ENCODE results near the gene LYPD5. TPM values are rescaled to one million over a fixed set of nuclear protein-coding genes. Genes with fewer than 3 reads are reported as not detected.

Gene LYPD5
- total and polyA plus RNA-seq, 2 of the 13 experiments (the other 11 are each of a cell fraction or from before 2014, with no cell fraction given), result not detected

DNA sequence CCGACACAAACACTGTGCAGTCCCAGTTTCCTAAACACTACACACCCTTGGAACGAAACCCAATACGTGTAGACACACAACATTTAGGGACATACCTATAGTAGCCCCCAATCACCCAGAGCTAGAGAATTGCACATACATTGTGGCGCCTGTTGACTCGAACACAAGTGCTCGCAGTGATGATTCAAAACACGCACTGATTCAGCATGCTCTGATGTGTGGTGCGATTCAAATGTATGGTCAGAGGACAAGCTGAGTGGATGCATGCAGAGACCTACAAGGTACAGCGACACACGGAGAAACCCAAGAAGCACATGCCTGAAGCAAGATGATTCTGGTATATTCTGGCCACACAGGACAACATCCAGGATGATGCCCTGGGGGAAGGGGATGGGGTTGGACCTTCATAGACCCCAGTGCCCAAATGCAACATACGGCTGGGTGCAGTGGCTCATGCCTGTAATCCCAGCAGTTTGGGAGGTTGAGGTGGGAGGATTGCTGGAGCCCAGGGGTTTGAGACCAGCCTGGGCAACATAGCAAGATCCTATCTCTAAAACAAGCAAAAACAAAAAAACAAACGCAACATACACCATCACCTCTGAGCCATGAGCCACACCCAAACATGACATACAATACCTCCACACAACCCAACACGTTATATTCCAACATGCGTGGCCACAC, 20.5 kb downstream of the LYPD5 start:
- Histone ChIP-seq H3K9me3 (ENCODE audit: low read length) (no peaks in the 10 kb centered on the region), H3K4me3 (replicated peaks in 1 of 3; ENCODE audit: insufficient read depth in 1 of 3, low read depth in 2 of 3, low read length in 3 of 3) (no peak overlapping the region), H3K36me3 (replicated peaks in 1 of 2; ENCODE audit: control insufficient read depth in 1 of 2, insufficient read depth in 2 of 2, low read length in 2 of 2) (no peaks in the 10 kb centered on the region), H3K9ac (ENCODE audit: insufficient read depth, low read depth, low read length) (no peak overlapping the region), H3K4me1 (ENCODE audit: insufficient read depth, low read length) (peaks cover 32% of the 10 kb centered on the region), H2AFZ (ENCODE audit: low read length) (no peak overlapping the region), H3K27me3 (ENCODE audit: control insufficient read depth in 1 of 2, insufficient read depth in 2 of 2, low read length in 2 of 2) (no peaks in the 10 kb centered on the region), H4K20me1 (ENCODE audit: insufficient read depth, low read length) (no peaks in the 10 kb centered on the region), H3K4me2 (ENCODE audit: low read depth, low read length) (no peak overlapping the region), H3K79me2 (ENCODE audit: insufficient read depth, low read length) (no peaks in the 10 kb centered on the region), H3K27ac (ENCODE audit: extremely low read length, insufficient read depth, low read length) (no peak overlapping the region)
- DNase-seq (ENCODE audit: low spot score) (no peak), ATAC-seq (no peak), FAIRE-seq (no peak)
- BruUV-seq (replicated peaks), result no TSS peak
- ChIA-PET CTCF (ENCODE audit: low intra/inter-chr PET ratio, low total read pairs) (no interaction called here), POLR2A (no interaction called here)
- 82% methylated on average over 14 of the region's 14 CpGs for WGBS (ENCODE audit: low lambda C conversion rate)
- TF ChIP-seq SNRNP70 (IDR thresholded peaks at IDR 0.05; ENCODE audit: low read depth, low read length), result no peak
- in situ Hi-C loops (cut with HindIII; ENCODE audit: extremely low pct_ligation_motif_present, low pct_unique_long_range_greater_than_20kb) (loop anchor here (5.0 kb wide), 1 partner anchor 34 kb away; no protein-coding TSS in a partner anchor), intact Hi-C loops (cut with micrococcal nuclease; ENCODE audit: unreplicated experiment) (no loop called here)

DNA sequence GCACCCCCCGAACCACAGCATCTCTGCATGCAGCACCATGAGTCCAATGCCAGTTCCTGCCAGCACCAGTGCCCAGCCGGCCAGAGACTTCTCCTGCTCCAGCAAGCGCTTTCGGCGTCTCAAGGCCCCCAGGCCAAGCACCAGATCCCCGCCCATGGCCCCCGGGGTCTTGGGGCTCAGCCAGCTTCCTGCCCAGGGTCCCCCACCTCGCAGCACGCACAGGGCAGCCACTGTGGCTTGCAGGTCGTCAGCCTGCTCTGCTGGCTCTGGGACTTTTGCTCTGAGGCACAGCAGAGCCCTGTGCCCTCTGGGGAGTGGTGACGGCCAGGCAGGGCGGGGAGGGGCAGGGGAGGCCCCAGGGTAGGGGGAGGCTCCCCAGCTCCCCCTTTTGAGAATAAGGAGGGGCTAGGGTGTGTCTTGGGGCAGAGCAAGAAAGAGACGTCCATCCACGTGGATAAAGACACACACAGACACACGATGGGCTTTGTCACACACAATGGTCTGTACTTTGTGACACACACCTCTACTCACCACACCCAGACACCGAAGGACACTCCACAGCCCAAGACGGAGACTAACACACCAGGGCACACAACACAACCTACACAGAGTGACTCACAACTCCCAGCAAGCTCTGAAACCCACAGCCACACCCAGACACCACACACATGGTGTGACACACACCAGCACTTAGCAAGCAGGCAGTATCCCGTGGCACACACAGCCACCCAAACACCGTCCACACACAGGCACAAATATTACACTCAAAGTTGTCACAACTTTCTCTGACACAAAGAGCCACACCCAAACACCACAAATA, 21.3 kb downstream of the LYPD5 start, which contains the start of gene KCNN4:
KCNN4 (minus strand) TSS at position 268 of the 820 bp plus-strand sequence; CDS start at position 156, 112 bp downstream.
- POLR2A ChIA-PET, result no interaction called here
- ATAC-seq (peak; percentile 38; the same call in 2 of the 3 replicates), DNase-seq (ENCODE audit: low spot score) (no peak), FAIRE-seq (no peak)
- Histone ChIP-seq H3K4me2 (ENCODE audit: low read depth, low read length) (peak within 1 kb of the TSS; percentile 49; the same call in 1 of the 2 replicates), H3K36me3 (replicated peaks in 1 of 2; ENCODE audit: control insufficient read depth in 1 of 2, insufficient read depth in 2 of 2, low read length in 2 of 2) (no peaks in the 10 kb centered on the region), H3K4me3 (replicated peaks in 1 of 3; ENCODE audit: insufficient read depth in 1 of 3, low read depth in 2 of 3, low read length in 3 of 3) (no peak within 1 kb of the TSS; a peak in 1 of 6 replicates), H2AFZ (ENCODE audit: low read length) (no peak within 1 kb of the TSS), H3K4me1 (ENCODE audit: insufficient read depth, low read length) (peaks cover 32% of the 10 kb centered on the region), H3K9me3 (ENCODE audit: low read length) (no peaks in the 10 kb centered on the region), H3K27me3 (ENCODE audit: control insufficient read depth in 1 of 2, insufficient read depth in 2 of 2, low read length in 2 of 2) (no peaks in the 10 kb centered on the region), H3K79me2 (ENCODE audit: insufficient read depth, low read length) (no peaks in the 10 kb centered on the region), H3K27ac (ENCODE audit: extremely low read length, insufficient read depth, low read length) (no peak within 1 kb of the TSS), H3K9ac (ENCODE audit: insufficient read depth, low read depth, low read length) (no peak within 1 kb of the TSS), H4K20me1 (ENCODE audit: insufficient read depth, low read length) (no peaks in the 10 kb centered on the region)
- intact Hi-C loops (cut with micrococcal nuclease; ENCODE audit: unreplicated experiment) (no loop called here), in situ Hi-C loops (cut with HindIII; ENCODE audit: extremely low pct_ligation_motif_present, low pct_unique_long_range_greater_than_20kb) (loop anchor here (5.0 kb wide), 1 partner anchor 34 kb away; no protein-coding TSS in a partner anchor)
- CTCF ChIA-PET (ENCODE audit: low intra/inter-chr PET ratio, low total read pairs), result no interaction called here
- no TSS peak for BruUV-seq (replicated peaks)
- TF ChIP-seq, protein P1, sequence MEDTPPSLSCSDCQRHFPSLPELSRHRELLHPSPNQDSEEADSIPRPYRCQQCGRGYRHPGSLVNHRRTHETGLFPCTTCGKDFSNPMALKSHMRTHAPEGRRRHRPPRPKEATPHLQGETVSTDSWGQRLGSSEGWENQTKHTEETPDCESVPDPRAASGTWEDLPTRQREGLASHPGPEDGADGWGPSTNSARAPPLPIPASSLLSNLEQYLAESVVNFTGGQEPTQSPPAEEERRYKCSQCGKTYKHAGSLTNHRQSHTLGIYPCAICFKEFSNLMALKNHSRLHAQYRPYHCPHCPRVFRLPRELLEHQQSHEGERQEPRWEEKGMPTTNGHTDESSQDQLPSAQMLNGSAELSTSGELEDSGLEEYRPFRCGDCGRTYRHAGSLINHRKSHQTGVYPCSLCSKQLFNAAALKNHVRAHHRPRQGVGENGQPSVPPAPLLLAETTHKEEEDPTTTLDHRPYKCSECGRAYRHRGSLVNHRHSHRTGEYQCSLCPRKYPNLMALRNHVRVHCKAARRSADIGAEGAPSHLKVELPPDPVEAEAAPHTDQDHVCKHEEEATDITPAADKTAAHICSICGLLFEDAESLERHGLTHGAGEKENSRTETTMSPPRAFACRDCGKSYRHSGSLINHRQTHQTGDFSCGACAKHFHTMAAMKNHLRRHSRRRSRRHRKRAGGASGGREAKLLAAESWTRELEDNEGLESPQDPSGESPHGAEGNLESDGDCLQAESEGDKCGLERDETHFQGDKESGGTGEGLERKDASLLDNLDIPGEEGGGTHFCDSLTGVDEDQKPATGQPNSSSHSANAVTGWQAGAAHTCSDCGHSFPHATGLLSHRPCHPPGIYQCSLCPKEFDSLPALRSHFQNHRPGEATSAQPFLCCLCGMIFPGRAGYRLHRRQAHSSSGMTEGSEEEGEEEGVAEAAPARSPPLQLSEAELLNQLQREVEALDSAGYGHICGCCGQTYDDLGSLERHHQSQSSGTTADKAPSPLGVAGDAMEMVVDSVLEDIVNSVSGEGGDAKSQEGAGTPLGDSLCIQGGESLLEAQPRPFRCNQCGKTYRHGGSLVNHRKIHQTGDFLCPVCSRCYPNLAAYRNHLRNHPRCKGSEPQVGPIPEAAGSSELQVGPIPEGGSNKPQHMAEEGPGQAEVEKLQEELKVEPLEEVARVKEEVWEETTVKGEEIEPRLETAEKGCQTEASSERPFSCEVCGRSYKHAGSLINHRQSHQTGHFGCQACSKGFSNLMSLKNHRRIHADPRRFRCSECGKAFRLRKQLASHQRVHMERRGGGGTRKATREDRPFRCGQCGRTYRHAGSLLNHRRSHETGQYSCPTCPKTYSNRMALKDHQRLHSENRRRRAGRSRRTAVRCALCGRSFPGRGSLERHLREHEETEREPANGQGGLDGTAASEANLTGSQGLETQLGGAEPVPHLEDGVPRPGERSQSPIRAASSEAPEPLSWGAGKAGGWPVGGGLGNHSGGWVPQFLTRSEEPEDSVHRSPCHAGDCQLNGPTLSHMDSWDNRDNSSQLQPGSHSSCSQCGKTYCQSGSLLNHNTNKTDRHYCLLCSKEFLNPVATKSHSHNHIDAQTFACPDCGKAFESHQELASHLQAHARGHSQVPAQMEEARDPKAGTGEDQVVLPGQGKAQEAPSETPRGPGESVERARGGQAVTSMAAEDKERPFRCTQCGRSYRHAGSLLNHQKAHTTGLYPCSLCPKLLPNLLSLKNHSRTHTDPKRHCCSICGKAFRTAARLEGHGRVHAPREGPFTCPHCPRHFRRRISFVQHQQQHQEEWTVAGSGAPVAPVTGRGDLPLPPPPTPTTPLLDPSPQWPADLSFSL (CRISPR knock-in tag; IDR thresholded peaks at IDR 0.05), result peak; percentile 89
- TF ChIP-seq, protein P2, sequence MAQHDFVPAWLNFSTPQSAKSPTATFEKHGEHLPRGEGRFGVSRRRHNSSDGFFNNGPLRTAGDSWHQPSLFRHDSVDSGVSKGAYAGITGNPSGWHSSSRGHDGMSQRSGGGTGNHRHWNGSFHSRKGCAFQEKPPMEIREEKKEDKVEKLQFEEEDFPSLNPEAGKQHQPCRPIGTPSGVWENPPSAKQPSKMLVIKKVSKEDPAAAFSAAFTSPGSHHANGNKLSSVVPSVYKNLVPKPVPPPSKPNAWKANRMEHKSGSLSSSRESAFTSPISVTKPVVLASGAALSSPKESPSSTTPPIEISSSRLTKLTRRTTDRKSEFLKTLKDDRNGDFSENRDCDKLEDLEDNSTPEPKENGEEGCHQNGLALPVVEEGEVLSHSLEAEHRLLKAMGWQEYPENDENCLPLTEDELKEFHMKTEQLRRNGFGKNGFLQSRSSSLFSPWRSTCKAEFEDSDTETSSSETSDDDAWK (CRISPR knock-in tag; IDR thresholded peaks at IDR 0.05), result no peak
- WGBS (ENCODE audit: low lambda C conversion rate), result 13% methylated on average over 17 of the region's 19 CpGs

All from HepG2 (cell line).